ENCODE results near the gene DYNC1H1. TPM values are rescaled to one million over a fixed set of nuclear protein-coding genes. Genes with fewer than 3 reads are reported as not detected.

Gene DYNC1H1
- total RNA-seq, 1 donor from 2014 or later = 783 TPM

GRCh38 chr14:101988377-101988776, 24.0 kb downstream of the DYNC1H1 start:
- TF ChIP-seq, protein P1, sequence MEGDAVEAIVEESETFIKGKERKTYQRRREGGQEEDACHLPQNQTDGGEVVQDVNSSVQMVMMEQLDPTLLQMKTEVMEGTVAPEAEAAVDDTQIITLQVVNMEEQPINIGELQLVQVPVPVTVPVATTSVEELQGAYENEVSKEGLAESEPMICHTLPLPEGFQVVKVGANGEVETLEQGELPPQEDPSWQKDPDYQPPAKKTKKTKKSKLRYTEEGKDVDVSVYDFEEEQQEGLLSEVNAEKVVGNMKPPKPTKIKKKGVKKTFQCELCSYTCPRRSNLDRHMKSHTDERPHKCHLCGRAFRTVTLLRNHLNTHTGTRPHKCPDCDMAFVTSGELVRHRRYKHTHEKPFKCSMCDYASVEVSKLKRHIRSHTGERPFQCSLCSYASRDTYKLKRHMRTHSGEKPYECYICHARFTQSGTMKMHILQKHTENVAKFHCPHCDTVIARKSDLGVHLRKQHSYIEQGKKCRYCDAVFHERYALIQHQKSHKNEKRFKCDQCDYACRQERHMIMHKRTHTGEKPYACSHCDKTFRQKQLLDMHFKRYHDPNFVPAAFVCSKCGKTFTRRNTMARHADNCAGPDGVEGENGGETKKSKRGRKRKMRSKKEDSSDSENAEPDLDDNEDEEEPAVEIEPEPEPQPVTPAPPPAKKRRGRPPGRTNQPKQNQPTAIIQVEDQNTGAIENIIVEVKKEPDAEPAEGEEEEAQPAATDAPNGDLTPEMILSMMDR (IDR thresholded peaks at IDR 0.05; ENCODE audit: insufficient read depth, low read length, poor library complexity, severe bottlenecking) = no peak
- DNase-seq (ENCODE audit: low read depth) = no peak
- H3K27me3 ChIP-seq (ENCODE audit: control insufficient read depth, insufficient read depth, low read length) = no peaks in the 10 kb centered on the region
- H3K4me3 ChIP-seq (ENCODE audit: low read depth, low read length) = no peak overlapping the region
- peaks cover 13% of the 10 kb centered on the region for H3K36me3 ChIP-seq (ENCODE audit: control insufficient read depth, insufficient read depth, low read length)

DNA sequence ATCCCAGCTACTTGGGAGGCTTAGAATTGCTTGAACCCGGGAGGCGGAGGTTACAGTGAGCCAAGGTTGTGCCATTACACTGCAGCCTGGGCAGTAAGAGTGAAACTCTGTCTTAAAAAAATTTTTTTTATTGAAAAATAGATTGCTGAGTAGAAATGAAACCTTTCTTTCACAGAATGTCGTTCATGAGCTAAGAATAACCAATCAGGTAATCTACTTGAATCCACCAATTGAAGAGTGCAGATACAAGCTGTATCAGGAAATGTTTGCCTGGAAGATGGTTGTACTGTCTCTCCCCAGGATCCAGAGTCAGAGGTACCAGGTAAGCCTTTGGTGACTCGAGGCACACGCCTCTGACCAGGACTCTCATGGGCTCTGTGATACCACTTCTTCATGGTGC, 27.0 kb downstream of the DYNC1H1 start:
- TF ChIP-seq, protein P1 (IDR thresholded peaks at IDR 0.05; ENCODE audit: insufficient read depth, low read length, poor library complexity, severe bottlenecking) = no peak
- Histone ChIP-seq H3K4me3 (ENCODE audit: low read depth, low read length) (no peak overlapping the region), H3K36me3 (ENCODE audit: control insufficient read depth, insufficient read depth, low read length) (peaks cover 6% of the 10 kb centered on the region), H3K27me3 (ENCODE audit: control insufficient read depth, insufficient read depth, low read length) (no peaks in the 10 kb centered on the region)
- no peak for DNase-seq (ENCODE audit: low read depth)

DNA sequence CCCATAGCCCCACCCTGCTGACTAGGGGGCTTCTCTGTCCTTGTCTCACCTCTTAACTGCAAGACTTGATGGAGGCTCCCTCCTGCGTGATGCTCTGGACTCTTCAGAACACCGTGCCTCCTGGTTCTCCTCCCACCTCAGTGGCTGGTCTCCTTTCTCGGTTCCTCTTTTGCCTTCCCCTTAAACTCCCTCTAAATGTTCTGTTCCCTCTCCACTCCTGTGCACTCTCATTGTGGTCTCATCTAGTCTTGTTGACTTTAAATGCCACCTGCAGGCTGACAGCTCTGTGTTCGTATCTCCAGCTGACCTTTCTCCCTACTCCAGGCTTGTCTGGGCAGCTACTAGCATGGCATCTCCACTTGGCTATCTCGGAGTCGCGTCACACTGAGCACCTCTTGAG, 28.3 kb downstream of the DYNC1H1 start:
- TF ChIP-seq, protein P1 (IDR thresholded peaks at IDR 0.05; ENCODE audit: insufficient read depth, low read length, poor library complexity, severe bottlenecking) = no peak
- no peaks in the 10 kb centered on the region for H3K27me3 ChIP-seq (ENCODE audit: control insufficient read depth, insufficient read depth, low read length)
- no peak for DNase-seq (ENCODE audit: low read depth)
- no peak overlapping the region for H3K4me3 ChIP-seq (ENCODE audit: low read depth, low read length)
- peaks cover 6% of the 10 kb centered on the region for H3K36me3 ChIP-seq (ENCODE audit: control insufficient read depth, insufficient read depth, low read length)

DNA sequence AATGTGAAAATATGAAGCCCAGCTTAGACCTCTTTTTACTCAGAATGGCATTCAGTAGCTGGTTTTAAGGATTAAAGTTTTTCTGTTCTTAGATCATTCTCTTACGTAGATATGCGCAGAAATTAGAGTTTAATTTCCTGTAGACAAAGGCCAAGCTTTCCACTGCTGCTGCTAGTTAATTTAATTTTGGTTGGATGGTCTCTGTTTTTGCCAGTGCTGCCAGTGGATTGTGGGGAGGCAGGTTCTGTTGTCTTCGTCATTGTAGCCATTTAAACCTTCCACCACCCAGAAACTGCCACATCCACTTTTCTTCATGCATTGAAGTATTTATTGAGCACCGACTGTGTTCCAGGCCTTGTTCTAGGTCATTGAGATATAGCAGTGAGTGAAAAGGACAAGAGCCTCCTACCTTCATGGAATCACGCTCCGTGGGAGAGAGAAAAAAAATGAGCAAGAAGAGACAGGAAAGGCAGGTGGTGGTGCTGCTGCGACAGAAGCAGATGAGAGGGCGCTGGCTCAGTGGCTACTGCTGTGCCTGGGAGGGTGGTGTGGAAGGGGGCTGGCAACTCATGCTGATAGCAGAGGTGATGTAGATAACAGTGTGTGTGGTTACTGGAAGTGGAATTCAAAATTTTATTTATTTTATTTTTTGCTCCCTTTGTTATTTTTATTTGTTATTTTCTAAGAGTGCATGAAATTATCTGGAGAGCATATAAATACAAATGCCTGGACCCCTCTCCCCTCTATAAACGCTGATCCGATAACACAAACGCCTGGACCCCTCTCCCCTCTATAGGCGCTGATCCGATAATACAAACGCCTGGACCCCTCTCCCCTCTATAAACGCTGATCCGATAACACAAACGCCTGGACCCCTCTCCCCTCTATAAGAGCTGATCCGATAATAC, 33.3 kb downstream of the DYNC1H1 start:
- no peaks in the 10 kb centered on the region for H3K27me3 ChIP-seq (ENCODE audit: control insufficient read depth, insufficient read depth, low read length)
- no peak overlapping the region for H3K4me3 ChIP-seq (ENCODE audit: low read depth, low read length)
- peaks cover 4% of the 10 kb centered on the region for H3K36me3 ChIP-seq (ENCODE audit: control insufficient read depth, insufficient read depth, low read length)
- TF ChIP-seq, protein P1 (IDR thresholded peaks at IDR 0.05; ENCODE audit: insufficient read depth, low read length, poor library complexity, severe bottlenecking) = no peak
- no peak for DNase-seq (ENCODE audit: low read depth)

DNA sequence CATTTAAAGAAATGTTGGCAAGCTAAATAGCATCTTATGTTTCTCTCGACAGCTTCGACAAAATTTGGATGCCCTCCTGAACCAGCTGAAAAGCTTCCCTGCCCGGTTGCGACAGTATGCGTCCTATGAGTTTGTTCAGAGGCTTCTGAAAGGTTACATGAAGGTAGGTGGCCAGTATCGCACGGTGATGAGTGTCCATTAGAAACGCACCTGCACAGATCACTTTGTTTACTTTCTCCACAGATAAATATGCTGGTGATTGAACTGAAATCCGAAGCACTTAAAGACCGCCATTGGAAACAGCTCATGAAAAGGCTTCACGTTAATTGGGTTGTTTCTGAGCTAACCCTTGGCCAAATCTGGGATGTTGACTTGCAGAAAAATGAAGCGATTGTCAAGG, 36.5 kb downstream of the DYNC1H1 start:
- H3K27me3 ChIP-seq (ENCODE audit: control insufficient read depth, insufficient read depth, low read length) = no peaks in the 10 kb centered on the region
- H3K4me3 ChIP-seq (ENCODE audit: low read depth, low read length) = no peak overlapping the region
- no peak for DNase-seq (ENCODE audit: low read depth)
- TF ChIP-seq, protein P1 (IDR thresholded peaks at IDR 0.05; ENCODE audit: insufficient read depth, low read length, poor library complexity, severe bottlenecking) = no peak
- peaks cover 3% of the 10 kb centered on the region for H3K36me3 ChIP-seq (ENCODE audit: control insufficient read depth, insufficient read depth, low read length)
